Mucosa of stomach (tissue), 1 donor: Measurements from ENCODE around the gene OFD1.

ENCODE experiments used
- H3K27me3 ChIP-seq: one replicate; pipeline ENCODE4 v1.7.0; 2013; ENCODE audit warnings: mild to moderate bottlenecking, low read length; ENCODE audit not compliant: control insufficient read depth, insufficient read depth
- H3K36me3 ChIP-seq: one replicate; pipeline ENCODE4 v1.7.0; 2013; ENCODE audit warnings: low read length; ENCODE audit not compliant: control insufficient read depth, insufficient read depth
- H3K4me1 ChIP-seq: one replicate; pipeline ENCODE4 v1.7.0; 2013; ENCODE audit warnings: mild to moderate bottlenecking, low read length; ENCODE audit not compliant: control insufficient read depth, insufficient read depth
- H3K4me3 ChIP-seq: one replicate; pipeline ENCODE4 v1.7.0; 2013; ENCODE audit warnings: low read length
- H3K9ac ChIP-seq: one replicate; pipeline ENCODE4 v1.7.0; 2013; ENCODE audit warnings: mild to moderate bottlenecking, low read length, moderate library complexity
- H3K9me3 ChIP-seq: one replicate; pipeline ENCODE4 v1.7.0; 2013; ENCODE audit warnings: mild to moderate bottlenecking, low read length, moderate library complexity; ENCODE audit not compliant: control insufficient read depth
- donor health status: Pancreatic carcinoma.

Gene OFD1, protein sequence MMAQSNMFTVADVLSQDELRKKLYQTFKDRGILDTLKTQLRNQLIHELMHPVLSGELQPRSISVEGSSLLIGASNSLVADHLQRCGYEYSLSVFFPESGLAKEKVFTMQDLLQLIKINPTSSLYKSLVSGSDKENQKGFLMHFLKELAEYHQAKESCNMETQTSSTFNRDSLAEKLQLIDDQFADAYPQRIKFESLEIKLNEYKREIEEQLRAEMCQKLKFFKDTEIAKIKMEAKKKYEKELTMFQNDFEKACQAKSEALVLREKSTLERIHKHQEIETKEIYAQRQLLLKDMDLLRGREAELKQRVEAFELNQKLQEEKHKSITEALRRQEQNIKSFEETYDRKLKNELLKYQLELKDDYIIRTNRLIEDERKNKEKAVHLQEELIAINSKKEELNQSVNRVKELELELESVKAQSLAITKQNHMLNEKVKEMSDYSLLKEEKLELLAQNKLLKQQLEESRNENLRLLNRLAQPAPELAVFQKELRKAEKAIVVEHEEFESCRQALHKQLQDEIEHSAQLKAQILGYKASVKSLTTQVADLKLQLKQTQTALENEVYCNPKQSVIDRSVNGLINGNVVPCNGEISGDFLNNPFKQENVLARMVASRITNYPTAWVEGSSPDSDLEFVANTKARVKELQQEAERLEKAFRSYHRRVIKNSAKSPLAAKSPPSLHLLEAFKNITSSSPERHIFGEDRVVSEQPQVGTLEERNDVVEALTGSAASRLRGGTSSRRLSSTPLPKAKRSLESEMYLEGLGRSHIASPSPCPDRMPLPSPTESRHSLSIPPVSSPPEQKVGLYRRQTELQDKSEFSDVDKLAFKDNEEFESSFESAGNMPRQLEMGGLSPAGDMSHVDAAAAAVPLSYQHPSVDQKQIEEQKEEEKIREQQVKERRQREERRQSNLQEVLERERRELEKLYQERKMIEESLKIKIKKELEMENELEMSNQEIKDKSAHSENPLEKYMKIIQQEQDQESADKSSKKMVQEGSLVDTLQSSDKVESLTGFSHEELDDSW

DNA sequence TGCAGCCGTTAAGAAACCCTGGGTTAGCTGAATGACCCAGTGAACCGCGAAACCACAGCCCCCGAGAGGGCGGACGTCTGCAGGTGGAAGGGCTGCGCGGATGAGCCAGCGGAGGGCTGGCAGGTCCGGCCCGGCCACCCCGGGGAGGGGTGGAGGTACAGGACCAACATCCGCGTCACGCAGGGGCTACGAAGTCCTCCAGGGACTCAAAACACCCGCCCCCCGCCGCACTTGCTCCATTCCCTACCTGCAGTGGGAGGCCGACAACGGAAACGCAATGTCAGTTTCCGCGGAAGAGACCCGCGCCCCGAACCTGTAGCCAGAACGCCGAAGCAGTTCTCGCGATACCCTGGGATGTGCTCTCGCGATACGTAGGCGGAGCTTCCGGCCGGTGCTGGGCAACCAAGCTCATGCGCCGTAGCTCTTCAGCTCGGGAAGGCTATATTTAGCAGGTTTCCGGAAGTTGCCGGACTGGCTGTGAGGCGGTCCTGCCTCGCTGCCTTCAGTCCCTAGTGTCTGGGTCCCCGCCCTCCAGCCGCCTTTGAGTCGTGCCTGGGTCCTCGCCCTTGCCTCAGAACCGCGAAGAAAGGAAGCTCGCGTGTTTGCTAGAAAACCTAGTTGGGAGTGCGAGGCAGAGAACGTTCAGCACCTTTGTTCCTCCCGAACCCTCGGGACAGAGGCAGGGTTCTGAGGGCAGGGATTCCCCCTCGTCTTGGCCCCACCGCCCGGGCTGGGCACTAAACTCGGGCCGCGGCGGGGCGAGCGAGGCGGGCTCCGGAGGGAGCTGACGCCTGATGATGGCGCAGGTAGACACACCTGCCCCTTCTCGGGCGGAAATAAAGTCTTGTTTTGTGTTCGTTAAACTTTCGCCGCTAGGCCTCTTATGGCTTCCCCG is at the start of gene OFD1, which contains the start of gene TRAPPC2:
OFD1 (plus strand) TSS at position 471 of the 895 bp plus-strand sequence; CDS start at position 795, 324 bp downstream.
TRAPPC2 (minus strand) TSS at position 343 of the 895 bp plus-strand sequence. CDS start 14,657 bp downstream, outside the sequence.
- no peaks in the 10 kb centered on the region for H3K36me3 ChIP-seq
- H3K4me1 ChIP-seq = peaks cover 28% of the 10 kb centered on the region
- H3K4me3 ChIP-seq = peak within 1 kb of the TSS; percentile 47
- no peaks in the 10 kb centered on the region for H3K27me3 ChIP-seq
- H3K9ac ChIP-seq = peak within 1 kb of the TSS; percentile 83
- H3K9me3 ChIP-seq = no peaks in the 10 kb centered on the region

DNA sequence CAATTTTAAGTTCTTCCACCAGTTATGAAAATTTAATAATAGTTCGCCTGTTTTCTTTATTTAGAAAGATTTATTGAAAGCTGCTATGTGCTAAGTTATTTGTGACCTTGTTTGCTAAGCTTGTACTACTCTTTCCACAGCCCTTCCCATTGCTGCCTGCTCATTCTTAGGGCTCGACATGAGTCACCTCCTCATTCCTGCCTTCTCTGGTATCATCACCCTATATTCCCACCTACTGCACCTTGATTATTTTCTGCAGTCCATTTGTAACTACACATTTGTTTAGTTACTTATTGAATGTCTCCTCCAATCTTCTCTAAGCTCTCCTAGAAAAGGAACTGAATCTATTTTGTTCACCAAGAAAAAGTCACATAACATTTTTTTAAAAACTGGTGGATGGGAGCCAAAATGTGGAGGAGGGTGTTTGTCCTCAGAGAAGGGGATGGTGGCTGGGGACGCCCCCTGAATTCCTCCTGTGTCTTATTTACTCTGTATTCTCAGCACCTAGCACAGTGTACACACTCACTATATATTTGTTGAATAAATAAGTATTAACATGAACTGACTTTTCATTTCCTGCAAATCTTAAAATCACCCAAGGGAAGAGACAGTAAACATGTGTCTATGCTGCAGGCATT is 49.3 kb upstream of the OFD1 start:
- Histone ChIP-seq H3K27me3 (no peaks in the 10 kb centered on the region), H3K9ac (no peak overlapping the region), H3K9me3 (no peaks in the 10 kb centered on the region), H3K36me3 (no peaks in the 10 kb centered on the region), H3K4me3 (no peak overlapping the region), H3K4me1 (no peaks in the 10 kb centered on the region)

DNA sequence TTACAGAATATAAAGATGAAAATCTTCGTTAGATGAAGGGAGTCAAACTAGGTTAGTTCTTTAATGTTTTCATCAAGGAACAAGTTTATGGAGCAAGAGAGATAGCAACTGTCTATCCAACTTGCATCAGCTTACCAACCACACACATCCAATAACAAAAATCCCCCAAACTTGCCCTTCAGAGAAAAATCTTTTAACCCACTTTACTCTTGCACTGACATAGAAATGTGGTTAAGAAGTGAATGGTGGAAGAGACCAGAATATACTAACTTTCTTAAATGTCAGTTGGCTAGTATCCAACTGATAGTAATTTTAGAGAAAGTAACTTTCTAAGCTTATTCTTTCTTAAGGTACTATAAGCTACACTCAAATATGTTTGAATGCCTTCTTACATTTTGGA is 47.3 kb upstream of the OFD1 start:
- no peak overlapping the region for H3K9ac ChIP-seq
- H3K4me3 ChIP-seq = no peak overlapping the region
- no peaks in the 10 kb centered on the region for H3K27me3 ChIP-seq

DNA sequence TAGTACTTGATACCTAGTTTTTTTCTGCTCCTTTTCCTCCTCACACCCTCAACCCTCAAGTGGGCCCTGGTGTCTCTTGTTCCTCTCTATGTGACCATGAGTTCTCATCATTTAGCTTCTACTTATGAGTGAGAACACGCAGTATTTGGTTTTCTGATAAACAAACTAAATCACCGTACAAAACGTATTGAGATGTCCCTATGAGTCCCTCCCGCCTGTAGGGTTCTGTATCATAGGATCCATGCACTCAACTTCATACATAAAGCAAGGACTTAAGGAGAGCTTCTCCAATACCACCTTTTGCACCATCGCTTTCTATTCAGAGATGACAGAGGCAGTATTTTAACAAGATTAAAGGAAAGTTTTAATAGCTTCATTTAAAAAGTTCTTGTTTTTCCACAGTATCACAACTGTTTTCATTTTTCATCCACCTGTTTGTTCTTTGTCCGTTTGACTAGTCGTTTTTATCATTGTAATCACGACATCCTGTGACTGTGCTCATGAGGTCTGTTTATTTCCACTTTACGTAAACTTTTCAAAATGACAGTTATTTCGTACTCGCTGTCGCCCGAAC is 46.1 kb upstream of the OFD1 start:
- Histone ChIP-seq H3K9ac (peak overlapping the region; percentile 91), H3K4me3 (peak overlapping the region; percentile 56), H3K9me3 (no peaks in the 10 kb centered on the region)

More for the DNA sequence above, 47.3 kb upstream of the OFD1 start:
- Histone ChIP-seq H3K4me1 (peaks cover 3% of the 10 kb centered on the region), H3K36me3 (no peaks in the 10 kb centered on the region), H3K9me3 (no peaks in the 10 kb centered on the region)

DNA sequence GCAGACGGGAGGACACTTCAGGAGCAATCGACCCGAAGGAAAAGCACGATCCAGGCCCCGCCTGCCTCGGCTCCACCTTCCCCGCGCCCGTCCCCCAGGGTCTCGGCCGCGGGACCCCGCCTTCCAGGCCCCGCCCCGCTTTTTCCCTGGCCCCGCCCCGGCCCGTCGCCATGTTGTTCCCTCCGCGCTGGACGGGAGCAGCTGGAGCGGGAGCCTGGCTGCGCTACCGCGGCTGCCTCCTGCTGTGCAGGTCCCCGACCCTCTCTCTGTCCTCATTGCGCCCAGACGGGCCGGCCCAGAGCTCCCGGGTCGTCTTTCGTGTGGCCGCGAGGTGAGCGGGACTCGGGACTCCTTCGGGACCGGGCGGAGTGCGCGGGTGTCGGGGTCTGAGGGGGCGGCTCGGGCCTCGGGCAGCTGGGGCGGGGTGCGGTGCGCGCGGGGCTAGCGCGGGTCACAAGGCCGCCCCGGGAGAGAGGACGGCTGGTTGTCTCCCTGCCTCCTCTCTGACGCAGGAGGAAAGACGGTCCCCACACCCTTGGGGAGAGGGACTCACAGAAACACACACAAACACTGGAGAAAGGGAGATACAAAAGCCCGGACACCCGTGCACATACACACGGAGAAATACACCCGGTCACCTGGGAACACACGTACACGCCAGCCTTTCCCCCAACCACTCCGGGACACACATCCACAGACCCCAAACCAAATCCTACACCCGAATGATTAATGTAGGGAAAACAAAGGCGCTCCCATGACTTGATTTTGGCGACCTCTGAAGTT is 45.4 kb upstream of the OFD1 start, which contains the start of gene RAB9A:
RAB9A (plus strand) TSS at position 171 of the 783 bp plus-strand sequence. CDS start 19,619 bp downstream, outside the sequence.
- Histone ChIP-seq H3K9ac (peak within 1 kb of the TSS; percentile 91), H3K9me3 (no peaks in the 10 kb centered on the region), H3K36me3 (no peaks in the 10 kb centered on the region), H3K27me3 (no peaks in the 10 kb centered on the region), H3K4me3 (peak within 1 kb of the TSS; percentile 56), H3K4me1 (peaks cover 18% of the 10 kb centered on the region)

More for the DNA sequence above, 46.1 kb upstream of the OFD1 start:
- no peaks in the 10 kb centered on the region for H3K36me3 ChIP-seq
- H3K27me3 ChIP-seq = no peaks in the 10 kb centered on the region
- H3K4me1 ChIP-seq = peaks cover 14% of the 10 kb centered on the region

DNA sequence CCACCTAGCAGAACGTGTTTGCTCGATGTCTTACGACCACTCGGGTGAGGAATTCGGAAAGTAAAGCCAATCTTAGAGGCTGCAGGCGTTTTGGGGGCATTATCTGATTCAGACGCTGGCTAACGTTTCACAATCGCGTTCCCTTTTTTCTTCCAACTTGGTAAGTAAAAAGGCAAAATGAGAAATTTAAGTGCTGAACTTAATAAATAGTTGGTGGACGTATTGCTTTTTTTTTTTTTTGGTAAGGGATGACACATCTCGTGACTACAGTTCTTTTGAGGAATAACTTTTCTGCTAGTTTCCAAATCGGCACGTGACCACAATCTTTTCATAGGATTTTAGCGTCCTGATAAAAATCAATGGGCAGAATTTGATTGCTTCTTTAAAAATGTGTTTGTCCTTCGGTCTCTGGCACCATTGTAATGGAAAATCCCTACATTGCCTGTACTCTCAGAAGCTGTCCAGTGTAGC is 44.8 kb upstream of the OFD1 start:
- peak overlapping the region; percentile 91 for H3K9ac ChIP-seq
- no peaks in the 10 kb centered on the region for H3K27me3 ChIP-seq
- H3K4me3 ChIP-seq = peak overlapping the region; percentile 56
- H3K36me3 ChIP-seq = no peaks in the 10 kb centered on the region
- H3K4me1 ChIP-seq = peaks cover 25% of the 10 kb centered on the region
- H3K9me3 ChIP-seq = no peaks in the 10 kb centered on the region

DNA sequence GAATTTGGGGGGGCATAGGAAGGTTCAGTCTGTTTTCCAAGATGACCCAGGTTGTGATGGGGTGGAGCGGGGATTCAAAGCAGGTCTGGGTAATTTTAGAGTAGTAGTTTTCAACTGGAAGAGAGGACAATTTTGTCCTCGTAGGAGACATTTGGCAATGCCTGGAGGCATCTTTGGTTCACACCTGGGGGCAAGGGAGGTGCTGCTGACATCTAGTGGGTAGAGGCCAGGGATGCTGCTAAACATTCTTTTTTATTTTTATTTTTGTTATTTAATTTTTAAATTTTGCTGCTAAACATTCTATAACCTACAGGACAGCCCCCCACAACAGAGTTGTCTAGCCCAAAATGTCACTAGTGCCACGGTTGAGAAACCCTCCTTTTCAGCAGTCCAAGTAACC is 43.7 kb upstream of the OFD1 start:
- Histone ChIP-seq H3K4me1 (peaks cover 25% of the 10 kb centered on the region), H3K9me3 (no peaks in the 10 kb centered on the region), H3K9ac (no peak overlapping the region), H3K27me3 (no peaks in the 10 kb centered on the region), H3K36me3 (no peaks in the 10 kb centered on the region), H3K4me3 (no peak overlapping the region)

DNA sequence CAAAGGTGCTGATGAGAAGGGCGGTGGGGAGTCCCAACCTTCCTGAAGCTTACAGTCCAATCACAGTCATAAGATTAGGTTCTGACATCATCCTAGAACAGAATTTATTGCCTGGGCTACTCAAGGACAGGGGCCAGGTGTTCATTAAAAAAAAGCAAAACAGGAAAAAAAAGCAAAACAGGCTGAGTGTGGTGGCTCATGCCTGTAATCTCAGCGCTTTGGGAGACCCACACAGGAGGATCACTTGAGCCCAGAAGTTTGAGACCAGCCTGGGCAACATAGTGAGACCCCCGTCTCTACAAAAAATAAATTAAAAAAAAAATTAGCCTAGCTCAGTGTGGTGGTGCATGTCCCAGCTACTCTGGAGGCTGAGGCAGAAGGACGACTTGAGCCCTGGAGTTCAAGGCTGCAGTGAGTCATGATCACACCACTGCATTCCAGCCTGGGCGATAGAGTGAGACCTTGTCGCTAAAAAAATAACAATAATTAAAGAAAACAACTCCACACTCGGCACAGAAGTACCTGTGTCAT is 42.6 kb upstream of the OFD1 start:
- Histone ChIP-seq H3K9me3 (no peaks in the 10 kb centered on the region), H3K27me3 (no peaks in the 10 kb centered on the region), H3K9ac (no peak overlapping the region), H3K4me1 (peaks cover 25% of the 10 kb centered on the region), H3K36me3 (no peaks in the 10 kb centered on the region), H3K4me3 (no peak overlapping the region)

DNA sequence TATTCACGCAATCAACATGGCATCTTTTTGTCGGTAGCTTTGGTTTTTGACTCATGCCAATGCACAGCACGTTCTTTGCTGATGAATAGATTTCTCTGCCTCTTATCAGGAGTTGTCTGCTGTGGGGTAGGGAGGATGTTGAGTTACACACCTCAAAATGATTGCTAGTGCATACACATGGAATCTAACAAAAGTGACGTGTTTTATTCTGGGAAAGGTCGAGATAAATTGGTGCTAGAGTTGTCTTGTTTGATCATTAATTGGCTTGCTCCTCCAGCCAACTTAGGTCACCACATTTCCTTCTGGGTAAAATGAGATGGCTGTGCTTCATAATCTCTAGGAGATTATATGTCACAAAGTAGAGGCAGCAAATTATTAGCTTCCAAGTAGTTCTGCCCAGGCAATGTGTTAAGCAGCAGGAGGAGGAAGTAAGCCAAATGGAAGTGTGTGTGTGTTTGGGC is 41.7 kb upstream of the OFD1 start:
- Histone ChIP-seq H3K36me3 (no peaks in the 10 kb centered on the region), H3K4me3 (no peak overlapping the region), H3K9ac (no peak overlapping the region), H3K4me1 (peaks cover 27% of the 10 kb centered on the region), H3K9me3 (no peaks in the 10 kb centered on the region), H3K27me3 (no peaks in the 10 kb centered on the region)
